K562 (cell line): Measurements from ENCODE around the gene MAP3K6. TPM values are rescaled to one million over a fixed set of nuclear protein-coding genes. Genes with fewer than 3 reads are reported as not detected.

Experiments
- ATF2 ChIP-seq: sonication (generic); formaldehyde crosslinking; IDR thresholded peaks from 2 replicates; pipeline ENCODE4 v1.8.1; 2022; ENCODE audit warnings: missing genetic modification reagents
- BDP1 ChIP-seq: IDR thresholded peaks from 3 replicates; pipeline ENCODE4 v1.6.1; 2011; ENCODE audit not compliant: insufficient read length, insufficient read depth
- DNMT1 ChIP-seq: fragments of 450-650 bp; IDR thresholded peaks from 2 replicates; pipeline ENCODE4 v1.6.1; 2016; ENCODE audit warnings: antibody characterized with exemption, mild to moderate bottlenecking
- FOXJ3 ChIP-seq: sonication (generic); formaldehyde crosslinking; IDR thresholded peaks from 2 replicates; pipeline ENCODE4 v1.4.0; 2020; ENCODE audit warnings: mild to moderate bottlenecking, missing genetic modification reagents
- HCFC1 ChIP-seq: IDR thresholded peaks from 2 replicates; pipeline ENCODE4 v1.6.1; 2012; ENCODE audit warnings: low read depth, low read length, improper control_type of control experiment
- HDAC6 ChIP-seq: IDR thresholded peaks from 2 replicates; pipeline ENCODE4 v1.6.1; 2012; ENCODE audit warnings: low read depth, mild to moderate bottlenecking, control low read depth, inconsistent platforms, low read length, moderate library complexity
- NCOA4 ChIP-seq: fragments of 450-650 bp; IDR thresholded peaks from 2 replicates; pipeline ENCODE4 v1.6.1; 2018; ENCODE audit warnings: mild to moderate bottlenecking; ENCODE audit not compliant: partially characterized antibody
- PHF8 ChIP-seq: fragments of 200-600 bp; sonication (generic); IDR thresholded peaks from 2 replicates; pipeline ENCODE4 v1.6.1; 2012; ENCODE audit warnings: mixed run types, mild to moderate bottlenecking, inconsistent platforms, low read length, moderate library complexity, borderline replicate concordance
- PURB ChIP-seq: sonication (generic); formaldehyde crosslinking; IDR thresholded peaks from 2 replicates; pipeline ENCODE4 v1.9.0; 2021; ENCODE audit warnings: low read depth, mild to moderate bottlenecking, missing genetic modification reagents
- RCOR1 ChIP-seq, 2 experiments: IDR thresholded peaks; 2 replicates each; pipeline ENCODE4 v1.6.1; 2012; ENCODE audit warnings: low read depth in 2 of 2, low read length in 2 of 2, borderline replicate concordance in 1 of 2, improper control_type of control experiment in 1 of 2
- SMAD3 ChIP-seq: fragments of 450-650 bp; formaldehyde crosslinking; conservative IDR thresholded peaks from 2 replicates; pipeline ENCODE4 v1.4.0; 2020; ENCODE audit warnings: mild to moderate bottlenecking
- SMAD4 ChIP-seq: fragments of 250-450 bp; sonication (Bioruptor Pico); conservative IDR thresholded peaks from 2 replicates; pipeline ENCODE4 v1.8.0; 2021; ENCODE audit warnings: inconsistent platforms, mild to moderate bottlenecking, moderate library complexity
- SNAPC5 ChIP-seq: fragments of 250-450 bp; sonication (Bioruptor Pico); IDR thresholded peaks from 2 replicates; pipeline ENCODE4 v1.8.0; 2021; ENCODE audit warnings: moderate library complexity, mild to moderate bottlenecking, inconsistent platforms
- SRSF1 ChIP-seq: fragments of 200-400 bp; formaldehyde crosslinking; IDR thresholded peaks from 2 replicates; pipeline ENCODE4 v1.6.1; 2017; ENCODE audit warnings: mild to moderate bottlenecking, low read depth, low read length, moderate library complexity
- SUPT5H ChIP-seq: fragments of 450-650 bp; IDR thresholded peaks from 2 replicates; pipeline ENCODE4 v1.6.1; 2016
- ZBTB33 ChIP-seq: sonication (generic); formaldehyde crosslinking; IDR thresholded peaks from 2 replicates; pipeline ENCODE4 v1.8.1; 2023; ENCODE audit warnings: mild to moderate bottlenecking, missing genetic modification reagents
- polyA plus RNA-seq, 8 experiments: library from polyadenylated mRNA; depleted of rRNA in 4 of 8; stranded (reverse) in 5 of 8; unstranded in 3 of 8; fragments of >200 nt; fragmentation: Nextera tagmentation in 2 of 8; fragmentation: Illumina TruSeq in 1 of 8; extraction: Ambion mirVana in 2 of 8; extraction: Trizol in 1 of 8; gene quantifications; 2 replicates each; pipeline versions ENCODE4 v1.2.1 to v1.2.3, GENCODE V29; 2011 to 2014; ENCODE audit warnings: inconsistent platforms in 1 of 8, missing spikeins in 1 of 8
- total RNA-seq, 7 experiments: library from RNA; depleted of rRNA in 6 of 7; stranded (reverse); fragments of >200 nt in 6 of 7; fragmentation: Illumina TruSeq in 2 of 7; extraction: Trizol in 2 of 7; gene quantifications; 2 replicates each; pipeline versions ENCODE4 v1.2.1 to v1.2.3, GENCODE V29; 2011 to 2021; ENCODE audit warnings: low replicate concordance in 1 of 7
- TF ChIP-seq, protein P1 (sequence below): fragments of 250-450 bp; sonication (Bioruptor Pico); IDR thresholded peaks from 2 replicates; pipeline ENCODE4 v1.8.0; 2022; ENCODE audit warnings: inconsistent platforms, mild to moderate bottlenecking, moderate library complexity, borderline replicate concordance
- TF ChIP-seq, protein P2 (sequence below): conservative IDR thresholded peaks from 2 replicates; pipeline ENCODE4 v1.6.1; 2011; ENCODE audit warnings: low read depth, mild to moderate bottlenecking, low read length; ENCODE audit not compliant: control insufficient read depth

MAP3K6 gene
- total and polyA plus RNA-seq, 9 of the 15 experiments (the other 6 are each of a cell fraction or from before 2014, with no cell fraction given), result 0.99 to 21.9 (median 7.0) TPM

DNA sequence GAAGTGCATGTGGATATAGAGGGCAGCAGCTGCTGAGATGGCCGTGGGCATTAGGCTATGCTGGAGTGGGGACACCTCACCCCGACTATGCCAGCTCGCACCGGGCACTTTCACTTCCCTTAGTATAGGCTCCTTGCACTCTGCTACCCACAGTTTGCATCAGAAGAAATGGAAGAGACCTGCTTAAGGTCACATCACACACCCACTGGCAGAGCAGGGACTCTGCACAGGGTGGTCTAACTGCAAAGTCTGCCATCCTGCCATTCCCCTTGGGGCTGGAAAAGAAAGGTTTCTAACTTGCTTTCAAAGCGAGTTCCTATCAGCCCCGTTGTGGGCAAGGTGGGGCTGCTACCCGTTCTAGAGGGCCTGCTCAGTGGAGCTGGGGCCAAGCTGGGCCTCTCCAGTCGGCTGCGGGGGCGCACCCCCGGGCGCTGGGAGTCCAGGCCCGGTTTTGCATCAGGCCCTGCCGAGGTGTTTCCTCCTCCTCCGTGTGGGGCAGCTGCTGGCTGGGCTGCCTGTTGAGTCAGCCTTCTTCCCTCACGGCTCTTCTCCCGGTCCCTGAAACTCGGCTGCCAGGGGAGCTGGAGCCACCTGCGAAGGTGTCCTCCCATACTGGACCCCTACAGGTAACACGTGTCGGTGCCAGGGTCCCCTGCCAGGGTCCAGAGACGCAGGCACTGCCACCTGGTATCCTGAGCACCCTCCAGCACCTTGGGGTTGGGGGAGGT, 25.1 kb downstream of the MAP3K6 start, which contains the start of gene SYTL1 (continued):
- no peak for TF ChIP-seq HDAC6
- TF ChIP-seq SNAPC5 (CRISPR knock-in tag), result no peak
- TF ChIP-seq, protein P1, sequence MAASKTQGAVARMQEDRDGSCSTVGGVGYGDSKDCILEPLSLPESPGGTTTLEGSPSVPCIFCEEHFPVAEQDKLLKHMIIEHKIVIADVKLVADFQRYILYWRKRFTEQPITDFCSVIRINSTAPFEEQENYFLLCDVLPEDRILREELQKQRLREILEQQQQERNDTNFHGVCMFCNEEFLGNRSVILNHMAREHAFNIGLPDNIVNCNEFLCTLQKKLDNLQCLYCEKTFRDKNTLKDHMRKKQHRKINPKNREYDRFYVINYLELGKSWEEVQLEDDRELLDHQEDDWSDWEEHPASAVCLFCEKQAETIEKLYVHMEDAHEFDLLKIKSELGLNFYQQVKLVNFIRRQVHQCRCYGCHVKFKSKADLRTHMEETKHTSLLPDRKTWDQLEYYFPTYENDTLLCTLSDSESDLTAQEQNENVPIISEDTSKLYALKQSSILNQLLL (CRISPR knock-in tag), result no peak
- TF ChIP-seq SUPT5H, result no peak
- TF ChIP-seq SMAD3 (CRISPR knock-in tag), result 0 out of 2 replicates have a peak, but pooled peaks have one; percentile 28
- no peak for TF ChIP-seq PURB (CRISPR knock-in tag)
- no peak; the same call in 1 of the 2 replicates for TF ChIP-seq HCFC1
- peak; percentile 84; the same call in 1 of the 2 replicates for TF ChIP-seq ZBTB33
- TF ChIP-seq RCOR1 (IDR thresholded peaks at IDR 0.05; ENCODE audit: borderline replicate concordance in 1 of 2, low read depth in 2 of 2, low read length in 2 of 2), result 0 out of 4 replicates have a peak, but pooled peaks of 1 of the 2 experiments have one; percentile 32
- TF ChIP-seq DNMT1, result no peak
- TF ChIP-seq SMAD4, result peak; percentile 36
- TF ChIP-seq FOXJ3, result no peak
- peak; percentile 47; the same call in 1 of the 2 replicates for TF ChIP-seq PHF8
- no peak for TF ChIP-seq BDP1
- TF ChIP-seq, protein P2, sequence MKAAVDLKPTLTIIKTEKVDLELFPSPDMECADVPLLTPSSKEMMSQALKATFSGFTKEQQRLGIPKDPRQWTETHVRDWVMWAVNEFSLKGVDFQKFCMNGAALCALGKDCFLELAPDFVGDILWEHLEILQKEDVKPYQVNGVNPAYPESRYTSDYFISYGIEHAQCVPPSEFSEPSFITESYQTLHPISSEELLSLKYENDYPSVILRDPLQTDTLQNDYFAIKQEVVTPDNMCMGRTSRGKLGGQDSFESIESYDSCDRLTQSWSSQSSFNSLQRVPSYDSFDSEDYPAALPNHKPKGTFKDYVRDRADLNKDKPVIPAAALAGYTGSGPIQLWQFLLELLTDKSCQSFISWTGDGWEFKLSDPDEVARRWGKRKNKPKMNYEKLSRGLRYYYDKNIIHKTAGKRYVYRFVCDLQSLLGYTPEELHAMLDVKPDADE, result no peak; the same call in 1 of the 2 replicates
- TF ChIP-seq NCOA4, result no peak
- TF ChIP-seq SRSF1, result no peak
- no peak for TF ChIP-seq ATF2
